Breast epithelium (tissue), 3 donors: Measurements from ENCODE around the gene KSR2.

ENCODE experiments used
- CTCF ChIP-seq, 3 donors: fragments of 450-650 bp; IDR thresholded peaks; one replicate each; pipeline ENCODE4 v1.5.1; 2016 to 2017; ENCODE audit warnings: antibody characterized with exemption in 3 of 3, mild to moderate bottlenecking in 3 of 3, moderate library complexity in 3 of 3
- POLR2AphosphoS5 ChIP-seq, 3 donors: sonication (generic); formaldehyde crosslinking; IDR thresholded peaks; one replicate each; pipeline ENCODE4 v1.6.1; 2017; ENCODE audit warnings: antibody characterized with exemption in 3 of 3

GRCh38 chr12:117933545-117933944 lies 35.2 kb downstream of the KSR2 start:
- TF ChIP-seq POLR2AphosphoS5 (IDR thresholded peaks at IDR 0.05) (no peak), CTCF (IDR thresholded peaks at IDR 0.05) (no peak)
